T follicular helper cell (primary cell): Measurements from ENCODE around the gene OBSCN.

ENCODE experiments used
- DNase-seq: peaks from one replicate; pipeline ENCODE4 v3.0.0-alpha.2; 2020; ENCODE audit warnings: low read depth

The OBSCN gene

GRCh38 chr1:228278432-228278941, 70.6 kb downstream of the OBSCN start:
- no peak for DNase-seq

GRCh38 chr1:228279011-228279721, 71.3 kb downstream of the OBSCN start:
- DNase-seq, result no peak

GRCh38 chr1:228279722-228280105, 71.9 kb downstream of the OBSCN start:
- no peak for DNase-seq

- DNase-seq, result no peak
Measured at GRCh38 chr1:228280106-228280901, 72.5 kb downstream of the OBSCN start.

GRCh38 chr1:228280961-228281591, 73.2 kb downstream of the OBSCN start:
- DNase-seq, result no peak

- no peak for DNase-seq
Measured at GRCh38 chr1:228281631-228282328, 73.9 kb downstream of the OBSCN start.

- DNase-seq, result no peak
Measured at GRCh38 chr1:228282329-228283042, 74.6 kb downstream of the OBSCN start.

- DNase-seq, result no peak
Measured at GRCh38 chr1:228283043-228283371, 75.2 kb downstream of the OBSCN start.

- no peak for DNase-seq
Measured at GRCh38 chr1:228283476-228284147, 75.8 kb downstream of the OBSCN start.

GRCh38 chr1:228284148-228284495, 76.3 kb downstream of the OBSCN start:
- no peak for DNase-seq

GRCh38 chr1:228284521-228284920, 76.7 kb downstream of the OBSCN start:
- DNase-seq, result no peak

- DNase-seq, result no peak
Measured at GRCh38 chr1:228285661-228286504, 78.0 kb downstream of the OBSCN start.

GRCh38 chr1:228286505-228287417, 78.9 kb downstream of the OBSCN start:
- DNase-seq, result no peak

- no peak for DNase-seq
Measured at GRCh38 chr1:228287541-228288425, 79.9 kb downstream of the OBSCN start.

GRCh38 chr1:228288536-228289238, 80.8 kb downstream of the OBSCN start:
- DNase-seq, result no peak

- no peak for DNase-seq
Measured at GRCh38 chr1:228289239-228289849, 81.5 kb downstream of the OBSCN start.
